M059J (cell line): ENCODE results near the gene DLST. TPM values are rescaled to one million over a fixed set of nuclear protein-coding genes. Genes with fewer than 3 reads are reported as not detected.

Source experiments
- total RNA-seq: library from RNA; depleted of rRNA; stranded (reverse); fragments of >200 nt; shearing (Covaris generic); gene quantifications from 2 replicates; pipeline ENCODE4 v1.2.3, GENCODE V29; 2014; rRNA removed

Gene DLST
- total RNA-seq, 1 experiment from 2014 or later = 36.1 TPM

Other genes starting within 250 kb of the DLST start
- 20.3 and 25.8 TPM in 2 replicates for gene AREL1, start 168.8 kb upstream of the DLST start, total RNA-seq
- 62.2 and 67.1 TPM in 2 replicates for gene FCF1, start 168.8 kb upstream of the DLST start, total RNA-seq
- gene YLPM1, start 118.6 kb upstream of the DLST start, total RNA-seq = 11.3 and 13.2 TPM in 2 replicates
- not detected in 2 replicates for gene PROX2, start 5.8 kb upstream of the DLST start, total RNA-seq
- gene RPS6KL1, start 41.3 kb downstream of the DLST start, total RNA-seq = not detected in 2 replicates
- gene PGF, start 73.7 kb downstream of the DLST start, total RNA-seq = 9.3 and 11.7 TPM in 2 replicates
- gene EIF2B2, start 121.0 kb downstream of the DLST start, total RNA-seq = 66.1 and 67.4 TPM in 2 replicates
- gene MLH3, start 169.6 kb downstream of the DLST start, total RNA-seq = 5.0 and 12.4 TPM in 2 replicates
- gene ACYP1, start 182.1 kb downstream of the DLST start, total RNA-seq = 41.3 and 66.9 TPM in 2 replicates
- 1.3 and 9.8 TPM in 2 replicates for gene ZC2HC1C, start 187.7 kb downstream of the DLST start, total RNA-seq
- gene NEK9, start 245.1 kb downstream of the DLST start, total RNA-seq = 16.4 and 21.5 TPM in 2 replicates